Measurements from ENCODE around the gene HNRNPUL2.

The HNRNPUL2 gene

DNA sequence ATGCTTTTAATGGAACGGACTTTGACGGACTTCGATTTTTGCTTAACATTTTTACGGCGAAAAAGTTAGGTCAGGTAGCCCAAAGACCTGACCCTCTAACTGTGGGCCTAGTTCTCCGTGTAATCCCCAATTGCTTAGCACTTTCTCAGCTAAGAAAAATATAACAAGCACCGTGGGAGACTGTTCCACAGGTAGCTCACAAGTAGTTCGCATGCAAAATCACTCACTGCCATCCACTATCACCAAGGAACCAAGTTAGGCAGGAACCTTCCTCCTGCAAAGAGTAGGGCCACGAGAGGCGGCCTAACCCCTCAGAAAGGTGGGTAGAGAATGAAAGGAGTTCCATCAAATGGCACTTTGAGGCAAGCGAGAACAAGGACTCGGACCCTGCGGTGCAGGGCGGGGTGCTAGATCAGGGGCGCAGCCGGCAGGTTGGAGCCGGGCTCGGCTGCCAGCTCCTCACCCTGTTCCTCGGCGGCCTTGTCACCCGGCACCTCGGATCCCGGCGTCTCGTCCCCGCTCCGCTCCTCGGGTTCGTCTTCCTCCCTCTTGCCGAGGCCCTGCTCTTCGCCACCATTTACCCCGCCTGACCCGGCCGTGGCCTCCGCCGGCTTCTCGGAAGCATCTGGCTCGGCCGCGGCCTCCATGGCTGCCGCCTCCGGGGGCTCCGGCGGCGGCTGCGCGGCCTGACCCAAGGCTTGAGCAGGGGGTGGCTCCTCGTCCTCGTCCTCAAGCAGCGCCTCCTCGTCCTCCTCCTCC lies 922 bp downstream of the HNRNPUL2 start:
- H3K9me2 ChIP-seq (replicated peaks; ENCODE audit: insufficient read depth, low read length) = no peaks in the 10 kb centered on the region
- H3K4me3 ChIP-seq (ENCODE audit: insufficient read depth, low read length, poor library complexity, severe bottlenecking) = peak overlapping the region; percentile 77
- H4K20me1 ChIP-seq (ENCODE audit: low read depth, low read length) = peaks cover 22% of the 10 kb centered on the region
- peaks cover 75% of the 10 kb centered on the region for H3K79me2 ChIP-seq (ENCODE audit: insufficient read depth, low read length)
- no peaks in the 10 kb centered on the region for H3K27me3 ChIP-seq (ENCODE audit: low read length)
- no peak overlapping the region for H2AFZ ChIP-seq (ENCODE audit: low read depth, low read length, severe bottlenecking)
- TF ChIP-seq EZH2phosphoT487 (conservative IDR thresholded peaks at IDR 0.05; ENCODE audit: low read length) = no peak
- TF ChIP-seq, protein P1, sequence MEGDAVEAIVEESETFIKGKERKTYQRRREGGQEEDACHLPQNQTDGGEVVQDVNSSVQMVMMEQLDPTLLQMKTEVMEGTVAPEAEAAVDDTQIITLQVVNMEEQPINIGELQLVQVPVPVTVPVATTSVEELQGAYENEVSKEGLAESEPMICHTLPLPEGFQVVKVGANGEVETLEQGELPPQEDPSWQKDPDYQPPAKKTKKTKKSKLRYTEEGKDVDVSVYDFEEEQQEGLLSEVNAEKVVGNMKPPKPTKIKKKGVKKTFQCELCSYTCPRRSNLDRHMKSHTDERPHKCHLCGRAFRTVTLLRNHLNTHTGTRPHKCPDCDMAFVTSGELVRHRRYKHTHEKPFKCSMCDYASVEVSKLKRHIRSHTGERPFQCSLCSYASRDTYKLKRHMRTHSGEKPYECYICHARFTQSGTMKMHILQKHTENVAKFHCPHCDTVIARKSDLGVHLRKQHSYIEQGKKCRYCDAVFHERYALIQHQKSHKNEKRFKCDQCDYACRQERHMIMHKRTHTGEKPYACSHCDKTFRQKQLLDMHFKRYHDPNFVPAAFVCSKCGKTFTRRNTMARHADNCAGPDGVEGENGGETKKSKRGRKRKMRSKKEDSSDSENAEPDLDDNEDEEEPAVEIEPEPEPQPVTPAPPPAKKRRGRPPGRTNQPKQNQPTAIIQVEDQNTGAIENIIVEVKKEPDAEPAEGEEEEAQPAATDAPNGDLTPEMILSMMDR (IDR thresholded peaks at IDR 0.05; ENCODE audit: insufficient read depth, low read length, poor library complexity, severe bottlenecking) = no peak
- peak overlapping the region; percentile 79 for H3K4me2 ChIP-seq (ENCODE audit: low read depth, low read length, poor library complexity, severe bottlenecking)
- H3K36me3 ChIP-seq (ENCODE audit: low read length) = peaks cover 36% of the 10 kb centered on the region
- peak overlapping the region; percentile 82 for H3K9ac ChIP-seq (ENCODE audit: low read length)
- no peaks in the 10 kb centered on the region for H3K9me3 ChIP-seq (ENCODE audit: insufficient read depth, low read length)
- H3K27ac ChIP-seq (ENCODE audit: low read depth, low read length) = peak overlapping the region; percentile 94
- peaks cover 16% of the 10 kb centered on the region for H3F3A ChIP-seq (ENCODE audit: insufficient read depth)

DNA sequence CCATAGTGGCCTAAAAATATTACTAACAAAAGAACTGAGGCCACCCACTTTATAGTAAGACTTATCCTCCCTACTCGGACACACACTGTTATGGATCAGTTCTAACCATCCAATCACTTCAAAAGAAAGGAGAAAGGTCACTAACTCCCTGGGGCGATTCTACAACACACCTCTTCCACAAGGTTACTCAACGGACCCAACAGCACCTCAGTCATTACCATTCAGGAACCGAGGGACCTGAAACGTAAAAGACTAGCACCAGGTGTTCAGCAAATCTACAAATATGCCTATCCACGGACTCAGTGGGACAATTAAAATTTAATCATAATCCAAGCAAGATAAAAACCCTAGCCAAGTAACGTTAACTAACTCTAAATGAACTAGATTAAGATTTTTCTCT lies 1.6 kb downstream of the HNRNPUL2 start:
- no peaks in the 10 kb centered on the region for H3K9me3 ChIP-seq (ENCODE audit: insufficient read depth, low read length)
- no peak for TF ChIP-seq EZH2phosphoT487 (conservative IDR thresholded peaks at IDR 0.05; ENCODE audit: low read length)
- TF ChIP-seq, protein P1 (IDR thresholded peaks at IDR 0.05; ENCODE audit: insufficient read depth, low read length, poor library complexity, severe bottlenecking) = no peak
- H3K9me2 ChIP-seq (replicated peaks; ENCODE audit: insufficient read depth, low read length) = no peaks in the 10 kb centered on the region
- H3K9ac ChIP-seq (ENCODE audit: low read length) = peak overlapping the region; percentile 82
- H3K27ac ChIP-seq (ENCODE audit: low read depth, low read length) = peak overlapping the region; percentile 94; the same call in 1 of the 2 replicates
- no peaks in the 10 kb centered on the region for H3K27me3 ChIP-seq (ENCODE audit: low read length)
- peaks cover 22% of the 10 kb centered on the region for H4K20me1 ChIP-seq (ENCODE audit: low read depth, low read length)
- peaks cover 76% of the 10 kb centered on the region for H3K79me2 ChIP-seq (ENCODE audit: insufficient read depth, low read length)
- H3K4me2 ChIP-seq (ENCODE audit: low read depth, low read length, poor library complexity, severe bottlenecking) = peak overlapping the region; percentile 79
- H3K36me3 ChIP-seq (ENCODE audit: low read length) = peaks cover 41% of the 10 kb centered on the region
- H2AFZ ChIP-seq (ENCODE audit: low read depth, low read length, severe bottlenecking) = no peak overlapping the region
- H3F3A ChIP-seq (ENCODE audit: insufficient read depth) = peaks cover 16% of the 10 kb centered on the region
- peak overlapping the region; percentile 77 for H3K4me3 ChIP-seq (ENCODE audit: insufficient read depth, low read length, poor library complexity, severe bottlenecking)

DNA sequence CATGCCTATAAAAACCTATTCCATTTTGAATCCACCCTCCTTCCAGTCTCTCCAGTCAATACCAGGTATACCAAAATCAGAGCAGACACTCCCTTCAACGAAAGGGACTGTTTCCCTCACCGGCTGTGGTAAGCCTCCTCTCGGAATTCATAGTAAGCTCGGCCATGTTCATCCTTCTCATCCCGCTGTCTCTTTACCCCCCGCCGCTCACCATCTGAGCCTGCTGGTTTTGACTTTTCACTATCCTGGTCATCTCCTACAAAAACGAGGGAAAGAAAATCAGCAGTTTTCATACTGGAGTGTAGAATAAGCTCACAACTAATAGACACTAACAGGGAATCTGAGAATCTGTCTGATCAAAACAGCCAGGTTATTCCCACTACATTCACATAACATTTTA lies 3.1 kb downstream of the HNRNPUL2 start:
- Histone ChIP-seq H3K36me3 (ENCODE audit: low read length) (peaks cover 49% of the 10 kb centered on the region), H3K79me2 (ENCODE audit: insufficient read depth, low read length) (peaks cover 64% of the 10 kb centered on the region), H3K9me2 (replicated peaks; ENCODE audit: insufficient read depth, low read length) (no peaks in the 10 kb centered on the region), H3K4me3 (ENCODE audit: insufficient read depth, low read length, poor library complexity, severe bottlenecking) (peak overlapping the region; percentile 77), H2AFZ (ENCODE audit: low read depth, low read length, severe bottlenecking) (no peak overlapping the region), H3F3A (ENCODE audit: insufficient read depth) (peaks cover 16% of the 10 kb centered on the region), H3K9me3 (ENCODE audit: insufficient read depth, low read length) (no peaks in the 10 kb centered on the region), H3K9ac (ENCODE audit: low read length) (peak overlapping the region; percentile 82), H3K27ac (ENCODE audit: low read depth, low read length) (no peak overlapping the region), H3K27me3 (ENCODE audit: low read length) (no peaks in the 10 kb centered on the region), H3K4me2 (ENCODE audit: low read depth, low read length, poor library complexity, severe bottlenecking) (peak overlapping the region; percentile 79), H4K20me1 (ENCODE audit: low read depth, low read length) (peaks cover 22% of the 10 kb centered on the region)
- TF ChIP-seq, protein P1 (IDR thresholded peaks at IDR 0.05; ENCODE audit: insufficient read depth, low read length, poor library complexity, severe bottlenecking) = no peak
- no peak for TF ChIP-seq EZH2phosphoT487 (conservative IDR thresholded peaks at IDR 0.05; ENCODE audit: low read length)

Data from SU-DHL-6 (cell line).